Common myeloid progenitor, CD34-positive (primary cell): Measurements from ENCODE around the gene CHRNA1.
A peak's percentile ranks its signal among the peaks of the same experiment; 100 is the strongest.

ENCODE experiments used
- CTCF ChIA-PET: fragments of 350-600 bp; sonication (Branson Sonifier 250); formaldehyde crosslinking; loops from one replicate; lab custom pipeline; 2021; ENCODE audit warnings: antibody characterized with exemption; lab: Charles Lee
- POLR2A ChIA-PET: fragments of 350-600 bp; sonication (Branson Sonifier 250); formaldehyde crosslinking; loops from one replicate; lab custom pipeline; 2021; ENCODE audit warnings: antibody characterized with exemption; lab: Charles Lee
- DNase-seq, 3 donors: peaks; one replicate each; pipeline versions ENCODE4 v3.0.0 to v3.0.0-alpha.2; 2013
- H3K27ac ChIP-seq, 2 experiments: 1 replicate in 1 of 2; 2 replicates in 1 of 2; pipeline ENCODE4 v1.7.0; 2013; ENCODE audit warnings: inconsistent platforms in 2 of 2, low read length in 2 of 2, mild to moderate bottlenecking in 2 of 2, low read depth in 1 of 2, moderate library complexity in 1 of 2; ENCODE audit not compliant: severe bottlenecking in 2 of 2, insufficient read depth in 1 of 2, poor library complexity in 1 of 2
- H3K27me3 ChIP-seq, 5 experiments: replicated peaks in 2 of 5; 1 replicate in 3 of 5; 2 replicates in 2 of 5; pipeline versions ENCODE4 v1.6.1 to v1.7.0; 2013; ENCODE audit warnings: low read length in 4 of 5, mild to moderate bottlenecking in 2 of 5, moderate library complexity in 2 of 5, inconsistent platforms in 1 of 5; ENCODE audit not compliant: insufficient read depth in 5 of 5, control insufficient read depth in 4 of 5
- H3K36me3 ChIP-seq, 4 experiments: 1 replicate in 2 of 4; 2 replicates in 2 of 4; pipeline versions ENCODE4 v1.6.1 to v1.7.0; 2013; ENCODE audit warnings: low read length in 3 of 4, control low read depth in 1 of 4, mild to moderate bottlenecking in 1 of 4; ENCODE audit not compliant: control insufficient read depth in 4 of 4, insufficient read depth in 4 of 4
- H3K4me1 ChIP-seq, 4 experiments: 1 replicate in 3 of 4; 2 replicates in 1 of 4; pipeline versions ENCODE4 v1.6.1 to v1.7.1; 2013; ENCODE audit warnings: low read length in 3 of 4, mild to moderate bottlenecking in 3 of 4, control low read depth in 1 of 4, inconsistent platforms in 1 of 4, moderate library complexity in 1 of 4; ENCODE audit not compliant: control insufficient read depth in 4 of 4, insufficient read depth in 4 of 4; ENCODE audit errors: control extremely low read depth in 1 of 4
- H3K4me3 ChIP-seq, 7 experiments: 1 replicate in 4 of 7; 2 replicates in 3 of 7; pipeline versions ENCODE4 v1.5.1 to v1.7.0; 2013; ENCODE audit warnings: mild to moderate bottlenecking in 7 of 7, low read length in 6 of 7, moderate library complexity in 6 of 7, inconsistent platforms in 2 of 7, low read depth in 2 of 7, control low read depth in 1 of 7; ENCODE audit not compliant: insufficient read depth in 4 of 7, control insufficient read depth in 1 of 7; ENCODE audit errors: extremely low read depth in 1 of 7
- H3K9me3 ChIP-seq, 5 experiments: 1 replicate in 4 of 5; 2 replicates in 1 of 5; pipeline versions ENCODE4 v1.6.1 to v1.7.1; 2013; ENCODE audit warnings: low read length in 4 of 5, mild to moderate bottlenecking in 2 of 5, inconsistent platforms in 1 of 5, low read depth in 1 of 5, moderate library complexity in 1 of 5; ENCODE audit not compliant: control insufficient read depth in 4 of 5, insufficient read depth in 2 of 5; ENCODE audit errors: control extremely low read depth in 1 of 5
- WGBS: methylation state at CpG from one replicate; pipeline ENCODE4 v1.1.5; 2013; ENCODE audit not compliant: insufficient coverage; 5-methylcytosine and 5-hydroxymethylcytosine counted together

The CHRNA1 gene

DNA sequence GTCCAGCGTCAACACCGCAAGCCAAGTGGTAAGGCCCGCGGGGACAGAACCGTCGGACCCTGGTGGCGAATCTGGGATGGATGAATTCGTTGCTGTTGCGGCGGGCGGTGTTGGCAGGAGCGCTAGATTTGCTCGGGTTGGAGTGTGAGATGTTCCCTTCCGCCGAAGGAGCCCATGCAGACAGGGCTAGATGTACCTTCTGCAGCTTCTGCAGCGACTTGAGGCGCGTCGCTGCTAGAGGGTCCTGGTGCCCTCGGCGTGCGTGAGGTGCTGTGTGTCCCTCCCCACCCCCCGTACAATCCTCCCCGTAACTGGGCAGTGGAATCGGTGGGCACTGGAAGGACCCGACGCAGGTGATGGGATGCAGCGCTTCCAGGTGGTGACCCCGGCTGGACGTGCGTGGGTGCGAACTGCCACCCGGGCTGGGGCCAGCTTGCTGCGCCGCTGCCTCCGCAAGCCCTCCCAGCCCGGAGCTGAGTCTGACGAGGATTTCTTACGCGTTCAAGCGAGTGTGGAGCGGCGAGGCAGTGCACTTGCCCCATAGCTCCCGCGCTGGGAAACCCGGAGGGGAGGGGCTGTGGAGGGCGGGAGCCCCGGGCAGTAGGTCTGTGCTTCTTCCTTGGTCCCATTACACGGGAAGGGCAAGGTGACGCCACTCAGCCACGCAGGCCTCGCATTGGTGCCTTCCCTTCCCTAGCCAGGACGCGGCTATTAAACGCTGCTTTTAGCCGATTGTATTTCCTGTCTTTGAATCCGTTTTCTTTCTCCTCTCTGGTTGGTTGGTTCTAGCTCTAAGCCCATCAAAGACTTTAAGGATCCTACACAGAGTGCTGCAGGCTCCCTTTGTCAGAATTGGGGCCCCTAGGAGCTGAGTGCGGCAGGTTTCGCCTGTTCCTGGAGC lies 34.2 kb downstream of the CHRNA1 start:
- peak in 1 of 3 donors; percentile 40 for DNase-seq
- 5% methylated on average over 50 of the region's 59 CpGs for WGBS
- peaks cover 0 to 5% (median 0%) of the 10 kb centered on the region in 5 experiments for H3K9me3 ChIP-seq
- peak overlapping the region in 4 of 7 experiments; percentile 6 to 44 (median 30) for H3K4me3 ChIP-seq
- ChIA-PET CTCF (interaction anchor here (1.2 to 1.8 kb wide), 3 partner anchors 11 to 33 kb away, joined by 3 to 6 read pairs (median 4); no protein-coding TSS in a partner anchor), POLR2A (no interaction called here)
- no peak overlapping the region for H3K27ac ChIP-seq
- no peaks in the 10 kb centered on the region for H3K36me3 ChIP-seq
- H3K4me1 ChIP-seq: peaks cover 0 to 14% (median 10%) of the 10 kb centered on the region in 4 experiments
- peaks cover 12 to 94% (median 60%) of the 10 kb centered on the region in 5 experiments for H3K27me3 ChIP-seq

- Histone ChIP-seq H3K4me3 (no peak overlapping the region), H3K4me1 (peaks cover 0 to 15% (median 10%) of the 10 kb centered on the region in 4 experiments), H3K27ac (no peak overlapping the region), H3K9me3 (peaks cover 0 to 3% (median 0%) of the 10 kb centered on the region in 5 experiments), H3K36me3 (no peaks in the 10 kb centered on the region), H3K27me3 (peaks cover 6 to 91% (median 53%) of the 10 kb centered on the region in 5 experiments)
- ChIA-PET CTCF (interaction anchor here (0.7 kb wide), 1 partner anchor 256 kb away, joined by 3 read pairs; no protein-coding TSS in a partner anchor), POLR2A (no interaction called here)
- 100% methylated on average over 7 of the region's 9 CpGs for WGBS
- no peak for DNase-seq
Measured at GRCh38 chr2:174728096-174728495, 36.2 kb downstream of the CHRNA1 start.

GRCh38 chr2:174726212-174726611 lies 38.1 kb downstream of the CHRNA1 start:
- POLR2A ChIA-PET: no interaction called here
- H3K36me3 ChIP-seq: no peaks in the 10 kb centered on the region
- 40% methylated on average over 1 of the region's 4 CpGs for WGBS
- DNase-seq: peak in 2 of 3 donors; percentile 59 to 73
- peaks cover 0 to 3% (median 2%) of the 10 kb centered on the region in 5 experiments for H3K9me3 ChIP-seq
- no peak overlapping the region for H3K4me3 ChIP-seq
- no peak overlapping the region for H3K27ac ChIP-seq
- H3K4me1 ChIP-seq: peaks cover 0 to 17% (median 10%) of the 10 kb centered on the region in 4 experiments
- CTCF ChIA-PET: interaction anchor here (0.9 to 1.4 kb wide), 2 partner anchors 15 to 46 kb away, joined by 3 read pairs; no protein-coding TSS in a partner anchor
- H3K27me3 ChIP-seq: peaks cover 2 to 90% (median 53%) of the 10 kb centered on the region in 5 experiments

- POLR2A ChIA-PET: no interaction called here
- peaks cover 2 to 80% (median 38%) of the 10 kb centered on the region in 5 experiments for H3K27me3 ChIP-seq
- H3K9me3 ChIP-seq: peaks cover 0 to 12% (median 9%) of the 10 kb centered on the region in 5 experiments
- CTCF ChIA-PET: interaction anchor here (1.5 to 2.8 kb wide), 3 partner anchors 10 to 25 kb away, joined by 3 to 13 read pairs (median 4); no protein-coding TSS in a partner anchor
- H3K4me3 ChIP-seq: no peak overlapping the region
- peaks cover 0 to 3% (median 0%) of the 10 kb centered on the region in 4 experiments for H3K36me3 ChIP-seq
- DNase-seq: peak; percentile 34 to 75 (median 70)
- peaks cover 0 to 9% (median 2%) of the 10 kb centered on the region in 4 experiments for H3K4me1 ChIP-seq
- no peak overlapping the region for H3K27ac ChIP-seq
- WGBS: 91% methylated on average over 1 of the region's 1 CpG
Measured at GRCh38 chr2:174722942-174723592, 41.2 kb downstream of the CHRNA1 start.

DNA sequence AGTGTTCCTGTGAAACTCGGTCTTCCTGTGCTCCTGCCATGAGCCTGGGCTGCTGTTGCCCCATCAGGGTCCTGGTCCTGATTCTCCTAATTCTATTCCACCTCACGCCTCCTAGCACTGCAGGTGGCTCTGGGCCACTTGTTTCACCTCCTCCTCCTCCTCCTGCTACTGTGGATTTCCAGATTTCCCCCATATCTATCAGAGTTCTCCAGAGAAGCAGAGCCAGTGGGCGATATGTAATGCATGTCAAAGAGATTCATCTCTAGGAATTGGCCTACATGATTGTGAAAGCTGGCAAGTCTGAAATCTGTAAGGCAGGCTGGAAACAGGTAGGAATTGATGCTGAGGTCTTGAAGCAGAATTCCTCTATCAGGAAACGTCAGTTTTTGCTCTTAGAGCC lies 45.3 kb downstream of the CHRNA1 start:
- Histone ChIP-seq H3K9me3 (peaks cover 0 to 12% (median 9%) of the 10 kb centered on the region in 5 experiments), H3K27ac (no peak overlapping the region), H3K4me3 (no peak overlapping the region), H3K4me1 (peaks cover 0 to 10% (median 1%) of the 10 kb centered on the region in 4 experiments), H3K27me3 (peaks cover 0 to 81% (median 31%) of the 10 kb centered on the region in 5 experiments), H3K36me3 (peaks cover 0 to 3% (median 0%) of the 10 kb centered on the region in 4 experiments)
- no peak for DNase-seq
- CTCF ChIA-PET: interaction anchor here (0.6 to 1.9 kb wide), 5 partner anchors 10 to 534 kb away, joined by 3 to 6 read pairs (median 3); no protein-coding TSS in a partner anchor
- 68% methylated on average over 3 of the region's 4 CpGs for WGBS
- POLR2A ChIA-PET: no interaction called here

DNA sequence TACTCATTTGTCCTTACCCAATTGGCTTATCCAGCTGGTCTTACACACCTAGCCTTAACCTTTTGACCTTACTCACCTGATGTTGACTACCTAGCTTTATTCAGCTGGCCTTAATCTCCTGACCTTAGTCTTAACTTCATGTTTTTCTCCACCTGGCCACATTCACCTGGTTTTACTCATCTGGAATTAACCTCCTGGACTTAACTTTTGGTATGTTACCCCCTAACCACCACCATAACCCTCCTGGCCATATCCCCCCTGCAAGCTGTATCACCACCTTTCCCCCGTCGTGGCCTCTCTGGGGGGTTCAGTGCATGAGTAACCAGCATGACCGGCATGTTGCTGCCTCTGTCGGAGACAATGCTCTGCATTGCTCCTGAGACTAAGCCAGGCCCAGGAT lies 45.7 kb downstream of the CHRNA1 start:
- peaks cover 0 to 81% (median 34%) of the 10 kb centered on the region in 5 experiments for H3K27me3 ChIP-seq
- H3K4me3 ChIP-seq: no peak overlapping the region
- H3K36me3 ChIP-seq: peaks cover 0 to 3% (median 0%) of the 10 kb centered on the region in 4 experiments
- peaks cover 0 to 10% (median 1%) of the 10 kb centered on the region in 4 experiments for H3K4me1 ChIP-seq
- H3K9me3 ChIP-seq: peaks cover 0 to 12% (median 9%) of the 10 kb centered on the region in 5 experiments
- no peak for DNase-seq
- 73% methylated on average over 4 of the region's 4 CpGs for WGBS
- POLR2A ChIA-PET: no interaction called here
- CTCF ChIA-PET: interaction anchor here (1.1 to 1.9 kb wide), 3 partner anchors 10 to 20 kb away, joined by 3 to 6 read pairs (median 5); no protein-coding TSS in a partner anchor
- H3K27ac ChIP-seq: no peak overlapping the region
